K562 (cell line): Measurements from ENCODE around the gene S100A10. TPM values are rescaled to one million over a fixed set of nuclear protein-coding genes. Genes with fewer than 3 reads are reported as not detected.
A peak's percentile ranks its signal among the peaks of the same experiment; 100 is the strongest.

Experiments used
- DEAF1 ChIP-seq: fragments of 450-650 bp; formaldehyde crosslinking; IDR thresholded peaks from 2 replicates; pipeline ENCODE4 v1.4.0; 2020; ENCODE audit warnings: mild to moderate bottlenecking, moderate library complexity
- KLF16 ChIP-seq: IDR thresholded peaks from 2 replicates; pipeline ENCODE4 v1.6.1; 2016; ENCODE audit warnings: antibody characterized with exemption
- MTA3 ChIP-seq: fragments of 450-650 bp; formaldehyde crosslinking; IDR thresholded peaks from 2 replicates; pipeline ENCODE4 v1.6.1; 2017; ENCODE audit warnings: mild to moderate bottlenecking, borderline replicate concordance
- NFIC ChIP-seq: fragments of 450-650 bp; IDR thresholded peaks from 2 replicates; pipeline ENCODE4 v1.6.1; 2017; ENCODE audit warnings: mild to moderate bottlenecking, inconsistent platforms
- REST ChIP-seq, 2 experiments: fragments of 450-650 bp; formaldehyde crosslinking in 1 of 2; IDR thresholded peaks; 2 replicates each; pipeline versions ENCODE4 v1.4.0 to v1.6.1; 2014 to 2020; ENCODE audit warnings: mild to moderate bottlenecking in 2 of 2, borderline replicate concordance in 1 of 2, low read depth in 1 of 2
- SMC3 ChIP-seq: conservative IDR thresholded peaks from 2 replicates; pipeline ENCODE4 v1.6.1; 2011; ENCODE audit warnings: low read depth, low read length, improper control_type of control experiment; ENCODE audit not compliant: insufficient read depth
- TEAD4 ChIP-seq, 2 experiments: sonication (generic) in 1 of 2; formaldehyde crosslinking in 1 of 2; IDR thresholded peaks; 2 replicates each; pipeline versions ENCODE4 v1.6.1 to v1.8.0; 2012 to 2022; ENCODE audit warnings: borderline replicate concordance in 1 of 2, inconsistent platforms in 1 of 2, low read length in 1 of 2, mild to moderate bottlenecking in 1 of 2, missing genetic modification reagents in 1 of 2
- ZHX1 ChIP-seq: fragments of 150-350 bp; conservative IDR thresholded peaks from 2 replicates; pipeline ENCODE4 v1.6.1; 2014; ENCODE audit warnings: low read length
- ZNF586 ChIP-seq: fragments of 450-650 bp; formaldehyde crosslinking; conservative IDR thresholded peaks from 2 replicates; pipeline ENCODE4 v1.4.0; 2020; ENCODE audit warnings: mild to moderate bottlenecking, moderate library complexity
- ZNF780A ChIP-seq: fragments of 250-450 bp; sonication (Bioruptor Pico); IDR thresholded peaks from 2 replicates; pipeline ENCODE4 v1.5.0; 2021; ENCODE audit warnings: mild to moderate bottlenecking
- polyA plus RNA-seq, 8 experiments: library from polyadenylated mRNA; depleted of rRNA in 4 of 8; stranded (reverse) in 5 of 8; unstranded in 3 of 8; fragments of >200 nt; fragmentation: Nextera tagmentation in 2 of 8; fragmentation: Illumina TruSeq in 1 of 8; extraction: Ambion mirVana in 2 of 8; extraction: Trizol in 1 of 8; gene quantifications; 2 replicates each; pipeline versions ENCODE4 v1.2.1 to v1.2.3, GENCODE V29; 2011 to 2014; ENCODE audit warnings: inconsistent platforms in 1 of 8, missing spikeins in 1 of 8
- total RNA-seq, 7 experiments: library from RNA; depleted of rRNA in 6 of 7; stranded (reverse); fragments of >200 nt in 6 of 7; fragmentation: Illumina TruSeq in 2 of 7; extraction: Trizol in 2 of 7; gene quantifications; 2 replicates each; pipeline versions ENCODE4 v1.2.1 to v1.2.3, GENCODE V29; 2011 to 2021; ENCODE audit warnings: low replicate concordance in 1 of 7

Gene S100A10
- total and polyA plus RNA-seq, 9 of the 15 experiments (the other 6 are each of a cell fraction or from before 2014, with no cell fraction given), result 0.32 to 1.6 (median 0.50) TPM; not detected in 3

GRCh38 chr1:152001631-152002584 lies 8.2 kb upstream of the S100A10 start (continued):
- TF ChIP-seq REST (IDR thresholded peaks at IDR 0.05; ENCODE audit: borderline replicate concordance) (peak; percentile 82), REST (CRISPR knock-in tag; IDR thresholded peaks at IDR 0.05; ENCODE audit: low read depth) (no peak), TEAD4 (IDR thresholded peaks at IDR 0.05; ENCODE audit: low read length) (0 out of 2 replicates have a peak, but pooled peaks have one; percentile 3), TEAD4 (CRISPR knock-in tag; IDR thresholded peaks at IDR 0.05; ENCODE audit: borderline replicate concordance) (no peak), DEAF1 (CRISPR knock-in tag) (peak; percentile 85), KLF16 (peak; percentile 23; the same call in 1 of the 2 replicates), NFIC (0 out of 2 replicates have a peak, but pooled peaks have one; percentile 14), ZNF780A (no peak), ZNF586 (CRISPR knock-in tag) (no peak), SMC3 (peak; percentile 92), MTA3 (no peak), ZHX1 (no peak)
